GM15510 (cell line): ENCODE data around the gene NOXA1.

Experiments used
- POLR2A ChIP-seq: IDR thresholded peaks from 3 replicates; pipeline ENCODE4 v1.6.1; 2011; ENCODE audit warnings: borderline replicate concordance; ENCODE audit not compliant: insufficient read length; ENCODE audit errors: extremely low read depth

Gene NOXA1

GRCh38 chr9:137449931-137450538 is 26.8 kb downstream of the NOXA1 start:
- TF ChIP-seq POLR2A: no peak

- TF ChIP-seq POLR2A: no peak
These were observed 29.0 kb downstream of the NOXA1 start for GRCh38 chr9:137452006-137452760.

- TF ChIP-seq POLR2A: no peak
These were observed 29.8 kb downstream of the NOXA1 start for GRCh38 chr9:137452761-137453642.

GRCh38 chr9:137453643-137454081 is 30.5 kb downstream of the NOXA1 start:
- no peak for TF ChIP-seq POLR2A

GRCh38 chr9:137454145-137454596 is 31.0 kb downstream of the NOXA1 start:
- TF ChIP-seq POLR2A: no peak

GRCh38 chr9:137454597-137455358 is 31.6 kb downstream of the NOXA1 start:
- no peak for TF ChIP-seq POLR2A

GRCh38 chr9:137455359-137455991 is 32.3 kb downstream of the NOXA1 start:
- TF ChIP-seq POLR2A: no peak

- no peak for TF ChIP-seq POLR2A
These were observed 33.1 kb downstream of the NOXA1 start for GRCh38 chr9:137456061-137456863.

GRCh38 chr9:137456864-137457405 is 33.7 kb downstream of the NOXA1 start:
- TF ChIP-seq POLR2A: no peak

GRCh38 chr9:137457406-137458193 is 34.4 kb downstream of the NOXA1 start:
- TF ChIP-seq POLR2A: no peak

- no peak for TF ChIP-seq POLR2A
These were observed 35.3 kb downstream of the NOXA1 start for GRCh38 chr9:137458194-137459151.
